Hepatocyte (in vitro differentiated cells): ENCODE measurements around the gene PRR5. TPM values are rescaled to one million over a fixed set of nuclear protein-coding genes. Genes with fewer than 3 reads are reported as not detected.

ENCODE experiments used
- DNase-seq: peaks from one replicate; pipeline ENCODE4 v3.0.0-alpha.2; 2016; ENCODE audit warnings: low spot score
- H2AFZ ChIP-seq: fragments of 200-600 bp; sonication (generic); 2 replicates; pipeline ENCODE4 v1.6.0; 2016; ENCODE audit warnings: antibody characterized with exemption, mild to moderate bottlenecking
- H3K27ac ChIP-seq: fragments of 200-600 bp; sonication (generic); 2 replicates; pipeline ENCODE4 v1.5.1; 2016; ENCODE audit warnings: mild to moderate bottlenecking
- H3K27me3 ChIP-seq: fragments of 200-600 bp; sonication (generic); 2 replicates; pipeline ENCODE4 v1.6.1; 2016
- H3K36me3 ChIP-seq: fragments of 200-600 bp; sonication (generic); replicated peaks from 2 replicates; pipeline ENCODE4 v1.5.1; 2016; ENCODE audit warnings: low read depth; ENCODE audit not compliant: insufficient read depth
- H3K4me1 ChIP-seq: fragments of 200-600 bp; sonication (generic); 2 replicates; pipeline ENCODE4 v1.5.1; 2016; ENCODE audit warnings: mild to moderate bottlenecking, moderate library complexity; ENCODE audit not compliant: insufficient read depth
- H3K4me2 ChIP-seq: fragments of 200-600 bp; sonication (generic); 2 replicates; pipeline ENCODE4 v1.6.0; 2016
- H3K4me3 ChIP-seq: fragments of 200-600 bp; sonication (generic); 2 replicates; pipeline ENCODE4 v1.5.1; 2016; ENCODE audit warnings: mild to moderate bottlenecking
- H3K79me2 ChIP-seq: fragments of 200-600 bp; sonication (generic); 2 replicates; pipeline ENCODE4 v1.6.0; 2017; ENCODE audit warnings: mild to moderate bottlenecking
- H3K9me2 ChIP-seq: fragments of 200-600 bp; sonication (generic); replicated peaks from 2 replicates; pipeline ENCODE4 v1.6.0; 2017; ENCODE audit warnings: mild to moderate bottlenecking; ENCODE audit not compliant: insufficient read depth
- H3K9me3 ChIP-seq: fragments of 200-600 bp; sonication (generic); 2 replicates; pipeline ENCODE4 v1.5.1; 2016; ENCODE audit warnings: low read depth, mild to moderate bottlenecking
- H4K20me1 ChIP-seq: fragments of 200-600 bp; sonication (generic); 2 replicates; pipeline ENCODE4 v1.6.0; 2016; ENCODE audit warnings: mild to moderate bottlenecking; ENCODE audit not compliant: insufficient read depth, poor library complexity, severe bottlenecking
- CTCF ChIP-seq: fragments of 200-600 bp; sonication (generic); IDR thresholded peaks from 2 replicates; pipeline ENCODE4 v1.5.1; 2016; ENCODE audit warnings: antibody characterized with exemption, mild to moderate bottlenecking; ENCODE audit not compliant: poor library complexity
- EZH2 ChIP-seq: fragments of 200-600 bp; sonication (generic); IDR thresholded peaks from 2 replicates; pipeline ENCODE4 v1.6.1; 2016; ENCODE audit warnings: antibody characterized with exemption, mild to moderate bottlenecking, borderline replicate concordance
- EZH2phosphoT487 ChIP-seq: fragments of 200-600 bp; sonication (generic); IDR thresholded peaks from one replicate; pipeline ENCODE4 v1.6.1; 2018; ENCODE audit warnings: antibody characterized with exemption, mild to moderate bottlenecking, low read depth, moderate library complexity; ENCODE audit not compliant: unreplicated experiment, severe bottlenecking
- WGBS: methylation state at CpG from one replicate; pipeline ENCODE4 v1.1.6; 2016; ENCODE audit warnings: low lambda C conversion rate; ENCODE audit errors: missing lambda C conversion rate; 5-methylcytosine and 5-hydroxymethylcytosine counted together
- polyA plus RNA-seq: library from polyadenylated mRNA; unstranded; fragments of >200 nt; fragmentation: Nextera tagmentation; extraction: Ambion mirVana; gene quantifications from 2 replicates; pipeline ENCODE4 v1.2.1, GENCODE V29; 2016
- total RNA-seq: library from RNA; depleted of rRNA; stranded (reverse); fragments of >200 nt; gene quantifications from 2 replicates; pipeline ENCODE4 v1.2.3, GENCODE V29; 2014

The PRR5 gene
- total and polyA plus RNA-seq, 2 experiments from 2014 or later: 44.2 to 84.9 TPM

- peak overlapping the region; percentile 80 for H3K27ac ChIP-seq
- no peaks in the 10 kb centered on the region for H3K27me3 ChIP-seq
- H2AFZ ChIP-seq: no peak overlapping the region
- peaks cover 10% of the 10 kb centered on the region for H3K4me1 ChIP-seq
- 40% methylated on average over 24 of the region's 25 CpGs for WGBS
- H3K4me2 ChIP-seq: peak overlapping the region; percentile 78
- H3K9me3 ChIP-seq: no peaks in the 10 kb centered on the region
- H4K20me1 ChIP-seq: peaks cover 13% of the 10 kb centered on the region
- no peaks in the 10 kb centered on the region for H3K9me2 ChIP-seq
- DNase-seq: peak; percentile 89
- H3K4me3 ChIP-seq: peak overlapping the region; percentile 24
- peaks cover 65% of the 10 kb centered on the region for H3K79me2 ChIP-seq
- no peaks in the 10 kb centered on the region for H3K36me3 ChIP-seq
- no peak for TF ChIP-seq CTCF
- TF ChIP-seq EZH2phosphoT487: no peak
- TF ChIP-seq EZH2: no peak
Measured at GRCh38 chr22:44676441-44677352, 25.3 kb upstream of the PRR5 start.

GRCh38 chr22:44677353-44677840 lies 24.6 kb upstream of the PRR5 start:
- Histone ChIP-seq H4K20me1 (peaks cover 13% of the 10 kb centered on the region), H3K9me2 (no peaks in the 10 kb centered on the region), H3K36me3 (no peaks in the 10 kb centered on the region), H3K27me3 (no peaks in the 10 kb centered on the region), H3K4me3 (peak overlapping the region; percentile 24), H3K4me1 (peaks cover 10% of the 10 kb centered on the region), H3K79me2 (peaks cover 67% of the 10 kb centered on the region), H3K9me3 (no peaks in the 10 kb centered on the region), H2AFZ (no peak overlapping the region), H3K4me2 (peak overlapping the region; percentile 78), H3K27ac (peak overlapping the region; percentile 80)
- 69% methylated on average over 10 of the region's 10 CpGs for WGBS
- DNase-seq: no peak
- no peak for TF ChIP-seq EZH2
- TF ChIP-seq EZH2phosphoT487: no peak

- no peaks in the 10 kb centered on the region for H3K9me2 ChIP-seq
- 80% methylated on average over 18 of the region's 18 CpGs for WGBS
- peaks cover 67% of the 10 kb centered on the region for H3K79me2 ChIP-seq
- H3K9me3 ChIP-seq: no peaks in the 10 kb centered on the region
- no peak for DNase-seq
- no peaks in the 10 kb centered on the region for H3K36me3 ChIP-seq
- no peaks in the 10 kb centered on the region for H3K27me3 ChIP-seq
- no peak for TF ChIP-seq CTCF
- no peak for TF ChIP-seq EZH2
- TF ChIP-seq EZH2phosphoT487: no peak
- H4K20me1 ChIP-seq: peaks cover 13% of the 10 kb centered on the region
- H3K4me2 ChIP-seq: peak overlapping the region; percentile 78
- peak overlapping the region; percentile 80 for H3K27ac ChIP-seq
- H2AFZ ChIP-seq: no peak overlapping the region
- H3K4me1 ChIP-seq: peaks cover 10% of the 10 kb centered on the region
- no peak overlapping the region for H3K4me3 ChIP-seq
Measured at GRCh38 chr22:44677871-44678555, 24.0 kb upstream of the PRR5 start.
